SK-N-SH (cell line): Measurements from ENCODE around the gene CDHR2. TPM values are rescaled to one million over a fixed set of nuclear protein-coding genes. Genes with fewer than 3 reads are reported as not detected.
"Not testable (repeated sequence)": the region's sequence is repeated elsewhere in the genome, so short reads cannot be mapped to it uniquely, and the experiment has no call there.

Source experiments
- CTCF ChIA-PET: fragments of 300-600, 350-600 bp; formaldehyde crosslinking; extraction: SDS; loops from one replicate; lab custom pipeline; 2021; lab: Yijun Ruan, JAX
- POLR2A ChIA-PET: fragments of 350-600 bp; sonication (Branson Sonifier 250); formaldehyde crosslinking; extraction: SDS; loops from one replicate; lab custom pipeline; 2020; ENCODE audit warnings: antibody characterized with exemption, inconsistent platforms; lab: Yijun Ruan, JAX
- DNase-seq: peaks from one replicate; pipeline ENCODE4 v3.0.0; 2012
- H2AFZ ChIP-seq: fragments of 200-600 bp; sonication (generic); 2 replicates; pipeline ENCODE4 v1.8.1; 2016; ENCODE audit warnings: antibody characterized with exemption, mild to moderate bottlenecking, low read depth
- H3F3A ChIP-seq: fragments of 200-600 bp; sonication (generic); replicated peaks from 2 replicates; pipeline ENCODE3; 2016; ENCODE audit warnings: antibody characterized with exemption, mild to moderate bottlenecking; ENCODE audit not compliant: insufficient read depth
- H3K27ac ChIP-seq, 2 experiments: fragments of 200-500 bp in 1 of 2; fragments of 200-600 bp in 1 of 2; sonication (Bioruptor generic) in 1 of 2; sonication (generic), shearing (Covaris generic) in 1 of 2; 2 replicates each; pipeline versions ENCODE4 v1.5.1 to v1.6.1; 2014 to 2016; ENCODE audit warnings: low read depth in 2 of 2, inconsistent platforms in 1 of 2, low read length in 1 of 2, mild to moderate bottlenecking in 1 of 2, mixed read lengths in 1 of 2
- H3K27me3 ChIP-seq: fragments of 200-600 bp; sonication (generic), shearing (Covaris generic); 2 replicates; pipeline ENCODE4 v1.6.1; 2016; ENCODE audit warnings: mixed run types; ENCODE audit not compliant: insufficient read depth
- H3K36me3 ChIP-seq, 2 experiments: fragments of 200-500 bp in 1 of 2; fragments of 200-600 bp in 1 of 2; sonication (Bioruptor generic) in 1 of 2; sonication (generic) in 1 of 2; replicated peaks in 1 of 2; 2 replicates each; pipeline versions ENCODE3 to v1.5.1; 2014 to 2016; ENCODE audit warnings: low read length in 1 of 2, mild to moderate bottlenecking in 1 of 2; ENCODE audit not compliant: insufficient read depth in 2 of 2, control insufficient read depth in 1 of 2
- H3K4me1 ChIP-seq, 2 experiments: fragments of 200-500 bp in 1 of 2; fragments of 200-600 bp in 1 of 2; sonication (Bioruptor generic) in 1 of 2; sonication (generic), shearing (Covaris generic) in 1 of 2; 2 replicates each; pipeline versions ENCODE4 v1.5.1 to v1.6.1; 2014 to 2016; ENCODE audit warnings: low read depth in 1 of 2, low read length in 1 of 2, mixed run types in 1 of 2; ENCODE audit not compliant: insufficient read depth in 2 of 2, control insufficient read depth in 1 of 2
- H3K4me2 ChIP-seq: fragments of 200-600 bp; sonication (generic), shearing (Covaris generic); 2 replicates; pipeline ENCODE4 v1.6.1; 2017; ENCODE audit warnings: mixed run types
- H3K4me3 ChIP-seq, 2 experiments: fragments of 200-500 bp in 1 of 2; fragments of 200-600 bp in 1 of 2; sonication (Bioruptor generic) in 1 of 2; sonication (generic), shearing (Covaris generic) in 1 of 2; 2 replicates each; pipeline versions ENCODE4 v1.5.1 to v1.8.1; 2014 to 2016; ENCODE audit warnings: low read depth in 2 of 2, inconsistent platforms in 1 of 2, low read length in 1 of 2, mild to moderate bottlenecking in 1 of 2, mixed read lengths in 1 of 2, moderate library complexity in 1 of 2
- H3K79me2 ChIP-seq: fragments of 200-600 bp; sonication (generic); 2 replicates; pipeline ENCODE4 v1.8.1; 2017; ENCODE audit warnings: mild to moderate bottlenecking; ENCODE audit not compliant: insufficient read depth
- H3K9ac ChIP-seq: fragments of 200-600 bp; sonication (generic); 2 replicates; pipeline ENCODE4 v1.6.1; 2017; ENCODE audit warnings: mixed run types
- H3K9me2 ChIP-seq: fragments of 200-600 bp; sonication (generic); 2 replicates; pipeline ENCODE4 v1.6.1; 2017; ENCODE audit warnings: mixed run types
- H3K9me3 ChIP-seq: fragments of 200-600 bp; sonication (generic); 2 replicates; pipeline ENCODE4 v1.6.1; 2017; ENCODE audit warnings: mixed run types, mild to moderate bottlenecking, moderate library complexity
- H4K20me1 ChIP-seq: fragments of 200-600 bp; sonication (generic); 2 replicates; pipeline ENCODE4 v1.6.1; 2017; ENCODE audit warnings: mild to moderate bottlenecking, mixed run types; ENCODE audit not compliant: insufficient read depth
- FOXJ3 ChIP-seq: sonication (generic); formaldehyde crosslinking; IDR thresholded peaks from 2 replicates; pipeline ENCODE4 v1.5.1; 2020; ENCODE audit warnings: mild to moderate bottlenecking, missing genetic modification reagents
- GABPA ChIP-seq: IDR thresholded peaks from 2 replicates; pipeline ENCODE4 v1.4.0; 2012; ENCODE audit warnings: low read depth, mild to moderate bottlenecking
- IRF3 ChIP-seq: fragments of 150-350 bp; IDR thresholded peaks from 2 replicates; pipeline ENCODE4 v1.6.1; 2016; ENCODE audit warnings: mild to moderate bottlenecking, low read depth, low read length
- POLR2AphosphoS5 ChIP-seq: IDR thresholded peaks from 2 replicates; pipeline ENCODE4 v1.6.1; 2012; ENCODE audit warnings: low read depth, low read length
- RAD21 ChIP-seq: IDR thresholded peaks from 2 replicates; pipeline ENCODE4 v1.6.1; 2012; ENCODE audit warnings: mild to moderate bottlenecking, low read length
- RCOR1 ChIP-seq: fragments of 150-350 bp; IDR thresholded peaks from 2 replicates; pipeline ENCODE4 v1.6.1; 2017; ENCODE audit warnings: antibody characterized with exemption, low read length
- TCF12 ChIP-seq: IDR thresholded peaks from 2 replicates; pipeline ENCODE4 v1.4.0; 2012
- YY1 ChIP-seq: IDR thresholded peaks from 2 replicates; pipeline ENCODE4 v1.4.0; 2012; ENCODE audit warnings: low read depth, mild to moderate bottlenecking
- ZBTB33 ChIP-seq: IDR thresholded peaks from 2 replicates; pipeline ENCODE4 v1.4.0; 2012; ENCODE audit warnings: low read depth, borderline replicate concordance
- WGBS: methylation state at CpG from one replicate; pipeline ENCODE4 v1.1.6; 2017; ENCODE audit warnings: low lambda C conversion rate; 5-methylcytosine and 5-hydroxymethylcytosine counted together
- polyA plus RNA-seq, 3 experiments: library from polyadenylated mRNA; depleted of rRNA; stranded (reverse); fragments of >200 nt; gene quantifications; 2 replicates each; pipeline ENCODE4 v1.2.3, GENCODE V29; 2012

Gene CDHR2
- polyA plus RNA-seq, 1 of the 3 experiments (the other 2 are of a cell fraction) = not detected

- H3K27me3 ChIP-seq = no peaks in the 10 kb centered on the region
- no peaks in the 10 kb centered on the region for H3K9me3 ChIP-seq
- H3K79me2 ChIP-seq = no peaks in the 10 kb centered on the region
- no peak overlapping the region for H3K4me2 ChIP-seq
- no peak overlapping the region for H2AFZ ChIP-seq
- POLR2A ChIA-PET = no interaction called here
- no peak overlapping the region for H3K27ac ChIP-seq
- no peak overlapping the region for H3K9ac ChIP-seq
- no peaks in the 10 kb centered on the region for H3K36me3 ChIP-seq
- TF ChIP-seq YY1 (no peak), RCOR1 (no peak), POLR2AphosphoS5 (no peak), TCF12 (no peak), FOXJ3 (CRISPR knock-in tag) (no peak), ZBTB33 (no peak), RAD21 (no peak), IRF3 (no peak), GABPA (no peak)
- no peaks in the 10 kb centered on the region for H4K20me1 ChIP-seq
- H3F3A ChIP-seq = no peaks in the 10 kb centered on the region
- CTCF ChIA-PET = interaction anchor here (1.0 kb wide), 1 partner anchor 103 kb away, joined by 3 read pairs; no protein-coding TSS in a partner anchor
- peaks cover 0 to 7% of the 10 kb centered on the region in 2 experiments; a peak in 1 of 4 replicates for H3K4me1 ChIP-seq
- WGBS = 76% methylated on average over 12 of the region's 16 CpGs
- no peaks in the 10 kb centered on the region for H3K9me2 ChIP-seq
- H3K4me3 ChIP-seq = no peak overlapping the region
- DNase-seq = no peak
Measured at GRCh38 chr5:176550275-176550831, 1.2 kb downstream of the CDHR2 start.

- H3K36me3 ChIP-seq, CTCF ChIA-PET, H3K4me2 ChIP-seq, H3K4me1 ChIP-seq, H3K9ac ChIP-seq, H3K27me3 ChIP-seq, H3K4me3 ChIP-seq, H2AFZ ChIP-seq, H4K20me1 ChIP-seq, H3K9me2 ChIP-seq, DNase-seq, H3F3A ChIP-seq, H3K79me2 ChIP-seq, H3K27ac ChIP-seq, H3K9me3 ChIP-seq, POLR2A ChIA-PET: not testable (repeated sequence)
- WGBS = 77% methylated on average over 11 of the region's 11 CpGs
Measured at GRCh38 chr5:176550937-176551336, 1.8 kb downstream of the CDHR2 start.
